Neural progenitor cell (in vitro differentiated cells): ENCODE data around the gene CHRNA9. TPM values are rescaled to one million over a fixed set of nuclear protein-coding genes. Genes with fewer than 3 reads are reported as not detected.
A peak's percentile ranks its signal among the peaks of the same experiment; 100 is the strongest.

Experiments
- DNase-seq: peaks from one replicate; pipeline ENCODE4 v3.0.0-alpha.2; 2016; ENCODE audit warnings: low spot score
- H2AFZ ChIP-seq: fragments of 200-600 bp; sonication (generic); replicated peaks from 2 replicates; pipeline ENCODE4 v1.6.1; 2016; ENCODE audit warnings: antibody characterized with exemption
- H3F3A ChIP-seq: fragments of 200-600 bp; sonication (generic); 2 replicates; pipeline ENCODE4 v1.6.1; 2016; ENCODE audit warnings: antibody characterized with exemption, low read depth
- H3K27ac ChIP-seq: fragments of 200-600 bp; sonication (generic); 2 replicates; pipeline ENCODE4 v1.5.1; 2016; ENCODE audit warnings: mild to moderate bottlenecking
- H3K27me3 ChIP-seq: fragments of 200-600 bp; sonication (generic); 2 replicates; pipeline ENCODE4 v1.6.1; 2016; ENCODE audit warnings: mild to moderate bottlenecking, moderate library complexity
- H3K36me3 ChIP-seq: fragments of 200-600 bp; sonication (generic); 2 replicates; pipeline ENCODE4 v1.5.1; 2016
- H3K4me1 ChIP-seq: fragments of 200-600 bp; sonication (generic); 2 replicates; pipeline ENCODE4 v1.6.1; 2016; ENCODE audit warnings: mixed run types
- H3K4me2 ChIP-seq: fragments of 200-600 bp; sonication (generic); 2 replicates; pipeline ENCODE4 v1.6.1; 2016
- H3K4me3 ChIP-seq: fragments of 200-600 bp; sonication (generic); 2 replicates; pipeline ENCODE4 v1.5.1; 2016
- H3K79me2 ChIP-seq: fragments of 200-600 bp; sonication (generic); 2 replicates; pipeline ENCODE4 v1.6.1; 2016; ENCODE audit warnings: low read depth
- H3K9ac ChIP-seq: fragments of 200-600 bp; sonication (generic); 2 replicates; pipeline ENCODE4 v1.6.1; 2016
- H3K9me3 ChIP-seq: fragments of 200-600 bp; sonication (generic); 2 replicates; pipeline ENCODE4 v1.5.1; 2016; ENCODE audit warnings: low read depth
- H4K20me1 ChIP-seq: fragments of 200-600 bp; sonication (generic); 2 replicates; pipeline ENCODE4 v1.6.1; 2016; ENCODE audit warnings: low read depth
- H3K27ac Mint-ChIP-seq: 3 replicates; pipeline ENCODE4 v1.8.0; 2021; ENCODE audit warnings: mixed read lengths
- H3K27me3 Mint-ChIP-seq: 2 replicates; pipeline ENCODE4 v1.8.0; 2022; ENCODE audit warnings: low read depth, mild to moderate bottlenecking, inconsistent platforms, moderate library complexity, mixed read lengths; ENCODE audit not compliant: insufficient read depth
- H3K36me3 Mint-ChIP-seq: 3 replicates; pipeline ENCODE4 v1.8.0; 2021; ENCODE audit warnings: mixed read lengths
- H3K4me1 Mint-ChIP-seq: 3 replicates; pipeline ENCODE4 v1.8.0; 2021; ENCODE audit warnings: mixed read lengths
- H3K4me3 Mint-ChIP-seq: 3 replicates; pipeline ENCODE4 v1.8.0; 2021; ENCODE audit warnings: mild to moderate bottlenecking, moderate library complexity, mixed read lengths
- H3K9me3 Mint-ChIP-seq: 3 replicates; pipeline ENCODE4 v1.8.0; 2020; ENCODE audit warnings: mixed read lengths
- CTCF ChIP-seq: fragments of 200-600 bp; sonication (generic); IDR thresholded peaks from 2 replicates; pipeline ENCODE4 v1.5.1; 2017; ENCODE audit warnings: antibody characterized with exemption, mild to moderate bottlenecking
- EZH2 ChIP-seq: fragments of 200-600 bp; sonication (generic); IDR thresholded peaks from 2 replicates; pipeline ENCODE4 v1.6.1; 2017; ENCODE audit warnings: antibody characterized with exemption, mild to moderate bottlenecking, moderate library complexity
- EZH2phosphoT487 ChIP-seq: fragments of 200-600 bp; sonication (generic); IDR thresholded peaks from 2 replicates; pipeline ENCODE4 v1.6.1; 2017; ENCODE audit warnings: antibody characterized with exemption
- total RNA-seq: library from RNA; depleted of rRNA; stranded (reverse); fragments of >200 nt; gene quantifications from 2 replicates; pipeline ENCODE4 v1.2.3, GENCODE V29; 2015; ENCODE audit warnings: low replicate concordance

The CHRNA9 gene
- total RNA-seq, 1 donor from 2014 or later, result 0.67 TPM

DNA sequence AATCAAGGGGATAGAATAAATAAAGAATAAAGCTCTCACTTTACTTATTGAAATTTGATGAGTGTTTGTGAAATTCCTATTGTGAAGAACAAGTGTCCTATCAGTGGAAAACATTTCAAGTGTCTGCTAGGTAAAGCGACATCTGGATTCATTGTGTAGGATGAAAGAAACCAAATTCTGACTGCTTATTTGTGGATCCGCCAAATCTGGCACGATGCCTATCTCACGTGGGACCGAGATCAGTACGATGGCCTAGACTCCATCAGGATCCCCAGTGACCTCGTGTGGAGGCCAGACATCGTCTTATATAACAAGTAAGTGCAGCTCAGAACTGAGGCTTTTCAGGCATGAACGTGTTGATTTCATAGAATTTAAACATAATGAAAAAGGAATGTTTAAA lies 1.9 kb downstream of the CHRNA9 start:
- no peaks in the 10 kb centered on the region for H3K27me3 ChIP-seq

DNA sequence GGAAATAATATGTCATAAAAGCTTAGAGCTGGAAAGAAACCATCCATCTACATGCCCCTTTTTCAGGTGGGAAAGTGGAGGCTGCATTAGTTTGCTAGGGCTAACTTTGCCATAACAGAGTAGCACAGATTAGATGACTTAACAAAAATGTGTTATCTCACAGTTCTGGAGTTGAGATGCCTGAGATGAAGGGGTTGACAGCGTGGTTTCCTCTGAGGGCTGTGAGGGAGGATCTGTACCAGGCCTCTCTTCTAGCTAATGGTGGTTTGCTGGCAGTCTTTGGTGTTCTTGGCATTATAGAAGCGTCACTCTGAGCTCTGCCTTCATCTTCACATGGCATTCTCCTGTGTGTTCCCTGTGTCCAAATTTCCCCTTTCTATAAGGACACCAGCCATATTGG lies 2.4 kb downstream of the CHRNA9 start:
- Histone ChIP-seq H3K4me2 (no peak overlapping the region), H3K4me1 (peaks cover 7% of the 10 kb centered on the region), H4K20me1 (no peaks in the 10 kb centered on the region), H3F3A (no peaks in the 10 kb centered on the region), H3K4me3 (no peak overlapping the region), H3K9me3 (no peaks in the 10 kb centered on the region), H3K27me3 (no peaks in the 10 kb centered on the region), H3K79me2 (no peaks in the 10 kb centered on the region), H3K27ac (no peak overlapping the region), H3K36me3 (no peaks in the 10 kb centered on the region), H3K9ac (no peak overlapping the region), H2AFZ (no peak overlapping the region)
- peaks cover 24% of the 10 kb centered on the region for H3K4me1 Mint-ChIP-seq
- H3K27ac Mint-ChIP-seq, result no peak overlapping the region
- H3K9me3 Mint-ChIP-seq, result peaks cover 2% of the 10 kb centered on the region
- H3K4me3 Mint-ChIP-seq, result no peak overlapping the region
- no peaks in the 10 kb centered on the region for H3K36me3 Mint-ChIP-seq
- peaks cover 2% of the 10 kb centered on the region for H3K27me3 Mint-ChIP-seq
- TF ChIP-seq CTCF (no peak), EZH2 (no peak), EZH2phosphoT487 (no peak)
- no peak for DNase-seq

More for the DNA sequence above, 1.9 kb downstream of the CHRNA9 start:
- H2AFZ ChIP-seq, result no peak overlapping the region
- H3F3A ChIP-seq, result no peaks in the 10 kb centered on the region
- H3K4me2 ChIP-seq, result no peak overlapping the region
- Mint-ChIP-seq H3K4me1 (peaks cover 24% of the 10 kb centered on the region), H3K36me3 (no peaks in the 10 kb centered on the region), H3K27ac (no peak overlapping the region), H3K27me3 (peaks cover 2% of the 10 kb centered on the region), H3K9me3 (peaks cover 2% of the 10 kb centered on the region), H3K4me3 (no peak overlapping the region)
- no peak overlapping the region for H3K9ac ChIP-seq
- no peak for DNase-seq
- H3K79me2 ChIP-seq, result no peaks in the 10 kb centered on the region
- H3K36me3 ChIP-seq, result no peaks in the 10 kb centered on the region
- H3K4me3 ChIP-seq, result no peak overlapping the region
- H3K4me1 ChIP-seq, result peaks cover 7% of the 10 kb centered on the region
- no peak overlapping the region for H3K27ac ChIP-seq
- no peak for TF ChIP-seq EZH2phosphoT487
- no peak for TF ChIP-seq EZH2
- TF ChIP-seq CTCF, result no peak
- H3K9me3 ChIP-seq, result no peaks in the 10 kb centered on the region
- no peaks in the 10 kb centered on the region for H4K20me1 ChIP-seq

DNA sequence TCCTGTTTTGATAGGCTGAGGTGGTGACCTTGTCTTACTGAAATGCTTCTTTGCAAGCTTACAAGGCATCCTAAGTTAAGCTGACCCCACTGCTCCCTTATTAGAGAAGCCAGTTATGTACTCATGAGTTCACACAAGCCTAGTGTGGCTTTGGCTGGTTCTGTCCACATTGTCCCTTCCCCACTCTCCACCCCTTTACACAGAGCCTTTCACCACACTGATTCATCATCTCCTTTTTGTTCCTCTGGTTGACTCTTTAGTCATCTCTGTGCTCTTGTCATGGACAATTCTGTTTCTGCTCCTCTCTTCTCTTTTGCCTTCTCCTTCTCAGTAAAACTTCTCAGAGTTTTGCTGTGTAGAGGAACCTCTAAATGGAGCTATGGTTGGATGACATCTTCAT lies 4.9 kb downstream of the CHRNA9 start:
- Histone ChIP-seq H4K20me1 (no peaks in the 10 kb centered on the region), H3K9me3 (no peaks in the 10 kb centered on the region), H2AFZ (no peak overlapping the region), H3K9ac (no peak overlapping the region), H3K4me3 (no peak overlapping the region), H3K27ac (no peak overlapping the region), H3K4me2 (no peak overlapping the region), H3F3A (no peaks in the 10 kb centered on the region), H3K79me2 (no peaks in the 10 kb centered on the region), H3K4me1 (peaks cover 6% of the 10 kb centered on the region), H3K27me3 (no peaks in the 10 kb centered on the region), H3K36me3 (no peaks in the 10 kb centered on the region)
- Mint-ChIP-seq H3K36me3 (no peaks in the 10 kb centered on the region), H3K9me3 (peaks cover 5% of the 10 kb centered on the region), H3K4me1 (peaks cover 9% of the 10 kb centered on the region), H3K27ac (peak overlapping the region; percentile 4), H3K4me3 (no peak overlapping the region), H3K27me3 (peaks cover 2% of the 10 kb centered on the region)
- TF ChIP-seq EZH2, result no peak
- no peak for TF ChIP-seq CTCF
- no peak for TF ChIP-seq EZH2phosphoT487
- DNase-seq, result no peak
